PFSK-1 (cell line): ENCODE data around the gene AMPD2.

Source experiments
- FOXP2 ChIP-seq: optimal IDR thresholded peaks from 2 replicates; pipeline ENCODE3; 2011; ENCODE audit warnings: borderline replicate concordance, control low read depth, inconsistent platforms; ENCODE audit not compliant: insufficient read depth; ENCODE audit errors: extremely low read length, extremely low read depth
- POLR2AphosphoS5 ChIP-seq: IDR thresholded peaks from 2 replicates; pipeline ENCODE4 v1.6.1; 2012; ENCODE audit warnings: low read depth, mild to moderate bottlenecking, control low read depth, low read length, moderate library complexity
- SIN3A ChIP-seq: IDR thresholded peaks from 2 replicates; pipeline ENCODE4 v1.6.1; 2012; ENCODE audit warnings: mild to moderate bottlenecking, low read length, moderate library complexity, borderline replicate concordance; ENCODE audit not compliant: insufficient read depth
- TAF1 ChIP-seq: IDR thresholded peaks from 2 replicates; pipeline ENCODE4 v1.6.1; 2012; ENCODE audit warnings: low read length, control low read depth, borderline replicate concordance; ENCODE audit not compliant: insufficient read depth
- TF ChIP-seq, protein P1 (sequence below), 2 experiments: IDR thresholded peaks; 2 replicates each; pipeline versions ENCODE4 v1.6.1 to v1.8.0; 2011 to 2012; ENCODE audit warnings: low read depth in 2 of 2, low read length in 2 of 2, control low read depth in 1 of 2, inconsistent platforms in 1 of 2, mild to moderate bottlenecking in 1 of 2, moderate library complexity in 1 of 2; ENCODE audit not compliant: insufficient read depth in 1 of 2

The AMPD2 gene

DNA sequence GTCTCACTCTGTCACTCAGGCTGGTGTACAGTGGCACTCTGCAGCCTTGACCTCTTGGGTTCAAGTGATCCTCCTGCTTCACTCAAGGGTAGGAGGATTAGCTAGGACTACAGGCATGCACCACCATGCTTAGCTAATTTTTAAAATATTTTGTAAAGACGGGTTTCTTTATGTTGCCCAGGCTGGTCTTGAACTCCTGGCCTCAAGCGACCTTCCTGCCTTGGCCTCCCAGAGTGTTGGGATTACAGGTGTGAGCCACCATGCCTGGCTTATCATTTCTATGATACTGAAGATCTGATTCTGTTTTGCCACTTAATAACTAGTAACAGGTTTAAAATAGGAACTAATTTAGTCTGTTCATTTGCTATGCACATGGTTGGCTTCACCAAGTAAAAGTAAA, 37.6 kb upstream of the AMPD2 start:
- TF ChIP-seq, protein P1, sequence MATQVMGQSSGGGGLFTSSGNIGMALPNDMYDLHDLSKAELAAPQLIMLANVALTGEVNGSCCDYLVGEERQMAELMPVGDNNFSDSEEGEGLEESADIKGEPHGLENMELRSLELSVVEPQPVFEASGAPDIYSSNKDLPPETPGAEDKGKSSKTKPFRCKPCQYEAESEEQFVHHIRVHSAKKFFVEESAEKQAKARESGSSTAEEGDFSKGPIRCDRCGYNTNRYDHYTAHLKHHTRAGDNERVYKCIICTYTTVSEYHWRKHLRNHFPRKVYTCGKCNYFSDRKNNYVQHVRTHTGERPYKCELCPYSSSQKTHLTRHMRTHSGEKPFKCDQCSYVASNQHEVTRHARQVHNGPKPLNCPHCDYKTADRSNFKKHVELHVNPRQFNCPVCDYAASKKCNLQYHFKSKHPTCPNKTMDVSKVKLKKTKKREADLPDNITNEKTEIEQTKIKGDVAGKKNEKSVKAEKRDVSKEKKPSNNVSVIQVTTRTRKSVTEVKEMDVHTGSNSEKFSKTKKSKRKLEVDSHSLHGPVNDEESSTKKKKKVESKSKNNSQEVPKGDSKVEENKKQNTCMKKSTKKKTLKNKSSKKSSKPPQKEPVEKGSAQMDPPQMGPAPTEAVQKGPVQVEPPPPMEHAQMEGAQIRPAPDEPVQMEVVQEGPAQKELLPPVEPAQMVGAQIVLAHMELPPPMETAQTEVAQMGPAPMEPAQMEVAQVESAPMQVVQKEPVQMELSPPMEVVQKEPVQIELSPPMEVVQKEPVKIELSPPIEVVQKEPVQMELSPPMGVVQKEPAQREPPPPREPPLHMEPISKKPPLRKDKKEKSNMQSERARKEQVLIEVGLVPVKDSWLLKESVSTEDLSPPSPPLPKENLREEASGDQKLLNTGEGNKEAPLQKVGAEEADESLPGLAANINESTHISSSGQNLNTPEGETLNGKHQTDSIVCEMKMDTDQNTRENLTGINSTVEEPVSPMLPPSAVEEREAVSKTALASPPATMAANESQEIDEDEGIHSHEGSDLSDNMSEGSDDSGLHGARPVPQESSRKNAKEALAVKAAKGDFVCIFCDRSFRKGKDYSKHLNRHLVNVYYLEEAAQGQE (IDR thresholded peaks at IDR 0.05; ENCODE audit: insufficient read depth in 1 of 2, low read depth in 2 of 2, low read length in 2 of 2): no peak
- TF ChIP-seq SIN3A: no peak
- TF ChIP-seq POLR2AphosphoS5: no peak
- no peak for TF ChIP-seq TAF1
- no peak for TF ChIP-seq FOXP2

DNA sequence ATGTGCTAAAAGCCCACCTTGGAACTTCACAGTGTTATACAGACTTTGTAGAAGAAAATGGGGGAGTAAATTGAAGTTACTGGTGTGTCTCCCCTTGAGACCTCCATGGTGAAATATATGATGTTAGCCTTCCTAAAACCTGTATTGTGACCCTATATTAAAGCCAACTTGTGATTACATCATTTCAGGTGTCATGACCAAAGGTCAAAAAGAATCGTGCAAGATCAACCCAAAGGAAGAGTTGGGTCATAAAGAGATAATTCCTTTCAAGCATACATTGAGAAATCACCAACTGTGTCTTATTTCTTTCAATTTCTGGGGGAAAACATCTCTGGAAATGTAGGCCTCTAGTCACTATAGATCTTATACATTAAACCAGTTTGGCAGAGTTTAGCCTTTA, 34.9 kb upstream of the AMPD2 start:
- TF ChIP-seq TAF1 (no peak), POLR2AphosphoS5 (no peak), FOXP2 (no peak), SIN3A (no peak)
- TF ChIP-seq, protein P1 (IDR thresholded peaks at IDR 0.05; ENCODE audit: insufficient read depth in 1 of 2, low read depth in 2 of 2, low read length in 2 of 2): no peak

DNA sequence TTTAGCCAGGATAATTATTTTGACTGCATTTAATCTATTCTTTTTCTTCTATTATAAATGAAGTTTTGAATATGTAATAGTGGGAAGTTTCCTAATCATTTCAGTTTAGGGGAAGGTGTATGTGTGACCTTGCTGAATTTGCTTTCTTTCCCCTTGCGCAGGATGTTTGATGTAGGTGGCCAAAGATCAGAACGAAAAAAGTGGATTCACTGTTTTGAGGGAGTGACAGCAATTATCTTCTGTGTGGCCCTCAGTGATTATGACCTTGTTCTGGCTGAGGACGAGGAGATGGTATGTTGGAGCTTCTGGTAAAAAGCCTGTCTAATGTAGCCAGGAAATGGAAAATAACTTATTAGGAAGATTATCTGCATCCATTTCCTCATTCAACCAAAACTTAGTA, 33.6 kb upstream of the AMPD2 start:
- TF ChIP-seq FOXP2: no peak
- TF ChIP-seq, protein P1 (IDR thresholded peaks at IDR 0.05; ENCODE audit: insufficient read depth in 1 of 2, low read depth in 2 of 2, low read length in 2 of 2): no peak
- no peak for TF ChIP-seq TAF1
- no peak for TF ChIP-seq SIN3A
- no peak for TF ChIP-seq POLR2AphosphoS5

DNA sequence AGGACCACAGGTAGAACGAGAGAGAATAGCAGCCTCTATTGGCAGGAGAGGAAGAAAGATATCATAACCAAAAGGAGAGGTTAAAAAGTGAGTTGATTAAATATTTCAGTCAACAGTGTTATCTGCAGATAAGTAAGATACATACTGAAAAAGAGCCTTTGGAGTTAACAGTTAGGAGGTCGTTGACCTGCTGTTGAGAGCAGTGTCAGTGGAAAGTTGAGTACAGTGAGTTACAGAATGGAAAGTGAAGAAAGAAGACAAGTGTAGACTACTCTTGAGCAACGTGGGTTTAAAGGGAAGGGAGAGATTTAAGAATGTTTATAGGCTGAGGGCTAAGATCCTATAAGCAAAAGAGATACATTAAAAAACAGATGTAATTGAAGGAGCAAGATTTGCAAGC, 30.5 kb upstream of the AMPD2 start:
- TF ChIP-seq SIN3A (no peak), FOXP2 (no peak), POLR2AphosphoS5 (no peak), TAF1 (no peak)
- TF ChIP-seq, protein P1 (IDR thresholded peaks at IDR 0.05; ENCODE audit: insufficient read depth in 1 of 2, low read depth in 2 of 2, low read length in 2 of 2): no peak

DNA sequence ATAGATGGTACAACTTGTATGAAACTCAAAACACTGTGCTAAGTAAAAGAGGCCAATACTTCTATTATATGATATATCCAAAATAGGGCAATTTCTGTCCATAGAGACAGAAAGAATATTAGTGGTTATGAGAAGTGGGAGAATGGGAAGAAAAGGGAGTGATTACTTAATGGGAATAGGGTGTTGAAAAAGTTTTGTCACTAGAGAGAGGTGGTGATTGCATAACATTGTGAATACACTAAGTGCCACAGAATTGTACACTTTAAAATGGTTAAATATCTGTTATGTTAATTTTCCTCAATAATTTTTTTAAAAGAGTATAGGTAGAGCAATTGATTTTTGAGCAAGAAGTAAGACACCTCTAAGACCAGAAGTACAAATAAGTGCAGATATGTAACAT, 30.0 kb upstream of the AMPD2 start:
- TF ChIP-seq FOXP2: no peak
- no peak for TF ChIP-seq TAF1
- no peak for TF ChIP-seq POLR2AphosphoS5
- TF ChIP-seq, protein P1 (IDR thresholded peaks at IDR 0.05; ENCODE audit: insufficient read depth in 1 of 2, low read depth in 2 of 2, low read length in 2 of 2): no peak
- TF ChIP-seq SIN3A: no peak
